Trophoblast cell (in vitro differentiated cells and primary cell): ENCODE data around the gene NPL.
A peak's percentile ranks its signal among the peaks of the same experiment; 100 is the strongest.

Source experiments
- DNase-seq, 2 donors: peaks; one replicate each; pipeline ENCODE4 v3.0.0-alpha.2; 2016
- H2AFZ ChIP-seq: 2 replicates; pipeline ENCODE4 v1.6.1; 2013; ENCODE audit warnings: low read length, moderate library complexity, mild to moderate bottlenecking; ENCODE audit not compliant: insufficient read depth, poor library complexity
- H2AK5ac ChIP-seq: 2 replicates; pipeline ENCODE4 v1.6.1; 2013; ENCODE audit warnings: mild to moderate bottlenecking, low read length
- H2BK120ac ChIP-seq: 2 replicates; pipeline ENCODE4 v1.6.1; 2013; ENCODE audit warnings: low read length, mild to moderate bottlenecking, moderate library complexity; ENCODE audit not compliant: insufficient read depth, poor library complexity
- H2BK12ac ChIP-seq: 2 replicates; pipeline ENCODE4 v1.6.1; 2013; ENCODE audit warnings: mild to moderate bottlenecking, low read length, moderate library complexity
- H2BK5ac ChIP-seq: 2 replicates; pipeline ENCODE4 v1.6.1; 2013; ENCODE audit warnings: low read length, low read depth, moderate library complexity, mild to moderate bottlenecking; ENCODE audit not compliant: poor library complexity
- H3K14ac ChIP-seq: 2 replicates; pipeline ENCODE4 v1.6.1; 2013; ENCODE audit warnings: mild to moderate bottlenecking, low read length
- H3K18ac ChIP-seq: 2 replicates; pipeline ENCODE4 v1.6.1; 2013; ENCODE audit warnings: mild to moderate bottlenecking, low read length
- H3K23ac ChIP-seq: 2 replicates; pipeline ENCODE4 v1.6.1; 2013; ENCODE audit warnings: low read length
- H3K27ac ChIP-seq: 2 replicates; pipeline ENCODE4 v1.5.1; 2013; ENCODE audit warnings: low read depth, mild to moderate bottlenecking, inconsistent platforms, low read length, moderate library complexity
- H3K27me3 ChIP-seq: 2 replicates; pipeline ENCODE4 v1.6.1; 2013; ENCODE audit warnings: inconsistent platforms, mild to moderate bottlenecking, low read length, moderate library complexity; ENCODE audit not compliant: insufficient read depth
- H3K36me3 ChIP-seq, 2 experiments: 1 replicate in 1 of 2; 2 replicates in 1 of 2; pipeline ENCODE4 v1.6.1; 2013; ENCODE audit warnings: low read length in 2 of 2, mild to moderate bottlenecking in 2 of 2, moderate library complexity in 1 of 2; ENCODE audit not compliant: insufficient read depth in 2 of 2, control insufficient read depth in 1 of 2
- H3K4ac ChIP-seq: 2 replicates; pipeline ENCODE4 v1.6.1; 2013; ENCODE audit warnings: low read depth, mild to moderate bottlenecking, low read length, moderate library complexity
- H3K4me1 ChIP-seq, 2 experiments: 1 replicate in 1 of 2; 2 replicates in 1 of 2; pipeline ENCODE4 v1.6.1; 2013; ENCODE audit warnings: low read length in 2 of 2, mild to moderate bottlenecking in 2 of 2, moderate library complexity in 1 of 2; ENCODE audit not compliant: insufficient read depth in 2 of 2, control insufficient read depth in 1 of 2
- H3K4me2 ChIP-seq: 2 replicates; pipeline ENCODE4 v1.6.1; 2013; ENCODE audit warnings: inconsistent platforms, mild to moderate bottlenecking, low read length, moderate library complexity
- H3K4me3 ChIP-seq: 2 replicates; pipeline ENCODE4 v1.5.1; 2013; ENCODE audit warnings: mild to moderate bottlenecking, low read depth, low read length, inconsistent platforms
- H3K79me1 ChIP-seq: one replicate; pipeline ENCODE4 v1.6.1; 2013; ENCODE audit warnings: low read length
- H3K79me2 ChIP-seq: 2 replicates; pipeline ENCODE4 v1.6.1; 2013; ENCODE audit warnings: low read length, mild to moderate bottlenecking; ENCODE audit not compliant: control insufficient read depth, insufficient read depth, poor library complexity
- H3K9ac ChIP-seq: 2 replicates; pipeline ENCODE4 v1.6.1; 2013; ENCODE audit warnings: mild to moderate bottlenecking, low read length
- H3K9me3 ChIP-seq: 2 replicates; pipeline ENCODE4 v1.6.1; 2013; ENCODE audit warnings: low read depth, mild to moderate bottlenecking, control low read depth, inconsistent platforms, low read length; ENCODE audit not compliant: insufficient read depth
- H4K12ac ChIP-seq: 2 replicates; pipeline ENCODE4 v1.6.1; 2013; ENCODE audit warnings: low read depth, mild to moderate bottlenecking, low read length, moderate library complexity
- H4K8ac ChIP-seq: 2 replicates; pipeline ENCODE4 v1.6.1; 2013; ENCODE audit warnings: low read depth, mild to moderate bottlenecking, low read length, moderate library complexity
- H4K91ac ChIP-seq: one replicate; pipeline ENCODE4 v1.6.1; 2013; ENCODE audit warnings: low read depth, mild to moderate bottlenecking, low read length, moderate library complexity
- WGBS: extraction: QIAGEN DNeasy Blood & Tissue Kit; methylation state at CpG from one replicate; pipeline ENCODE4 v1.1.7; 2013; ENCODE audit warnings: missing lambda C conversion rate; ENCODE audit not compliant: insufficient read length, insufficient coverage; ENCODE audit errors: extremely low coverage; 5-methylcytosine and 5-hydroxymethylcytosine counted together

Gene NPL

GRCh38 chr1:182754087-182754486, 35.5 kb upstream of the NPL start:
- peak overlapping the region; percentile 16 for H4K91ac ChIP-seq
- no peaks in the 10 kb centered on the region for H3K36me3 ChIP-seq
- no peak overlapping the region for H2BK5ac ChIP-seq
- H3K79me1 ChIP-seq = peaks cover 2% of the 10 kb centered on the region
- no peak overlapping the region for H2BK120ac ChIP-seq
- WGBS = no CpG with 5 or more reads among the region's 7 CpGs
- peaks cover 4 to 6% of the 10 kb centered on the region in 2 experiments for H3K4me1 ChIP-seq
- no peak overlapping the region for H2BK12ac ChIP-seq
- H3K18ac ChIP-seq = no peak overlapping the region
- no peak for DNase-seq
- no peak overlapping the region for H3K27ac ChIP-seq
- no peak overlapping the region for H4K12ac ChIP-seq
- H2AFZ ChIP-seq = no peak overlapping the region
- no peak overlapping the region for H3K4me3 ChIP-seq
- H3K4me2 ChIP-seq = no peak overlapping the region
- H3K27me3 ChIP-seq = no peaks in the 10 kb centered on the region
- H3K9me3 ChIP-seq = no peaks in the 10 kb centered on the region
- no peak overlapping the region for H3K14ac ChIP-seq
- peaks cover 2% of the 10 kb centered on the region for H3K79me2 ChIP-seq
- no peak overlapping the region for H3K9ac ChIP-seq
- no peak overlapping the region for H2AK5ac ChIP-seq
- H3K23ac ChIP-seq = no peak overlapping the region
- no peak overlapping the region for H3K4ac ChIP-seq
- H4K8ac ChIP-seq = no peak overlapping the region

GRCh38 chr1:182754543-182755314, 34.8 kb upstream of the NPL start:
- WGBS = no CpG with 5 or more reads among the region's 4 CpGs
- no peaks in the 10 kb centered on the region for H3K27me3 ChIP-seq
- H3K4me3 ChIP-seq = no peak overlapping the region
- no peak overlapping the region for H2AFZ ChIP-seq
- H3K4me1 ChIP-seq = peaks cover 4 to 6% of the 10 kb centered on the region in 2 experiments
- no peak overlapping the region for H3K27ac ChIP-seq
- H3K79me2 ChIP-seq = peaks cover 2% of the 10 kb centered on the region
- no peak overlapping the region for H2AK5ac ChIP-seq
- no peak overlapping the region for H4K12ac ChIP-seq
- H3K79me1 ChIP-seq = peaks cover 2% of the 10 kb centered on the region
- no peak overlapping the region for H3K9ac ChIP-seq
- no peaks in the 10 kb centered on the region for H3K36me3 ChIP-seq
- no peak overlapping the region for H3K23ac ChIP-seq
- no peak overlapping the region for H2BK120ac ChIP-seq
- H3K4ac ChIP-seq = no peak overlapping the region
- no peak overlapping the region for H3K18ac ChIP-seq
- DNase-seq = peak in 1 of 2 donors; percentile 55
- no peak overlapping the region for H3K4me2 ChIP-seq
- no peak overlapping the region for H2BK12ac ChIP-seq
- no peak overlapping the region for H3K14ac ChIP-seq
- no peak overlapping the region for H4K8ac ChIP-seq
- no peak overlapping the region for H4K91ac ChIP-seq
- H2BK5ac ChIP-seq = no peak overlapping the region
- no peaks in the 10 kb centered on the region for H3K9me3 ChIP-seq

- no peak overlapping the region for H2BK5ac ChIP-seq
- H4K8ac ChIP-seq = no peak overlapping the region
- no peak overlapping the region for H3K4me2 ChIP-seq
- H3K79me1 ChIP-seq = peaks cover 2% of the 10 kb centered on the region
- H3K18ac ChIP-seq = no peak overlapping the region
- no peak overlapping the region for H4K91ac ChIP-seq
- no peak overlapping the region for H3K9ac ChIP-seq
- no peak overlapping the region for H4K12ac ChIP-seq
- H3K79me2 ChIP-seq = peaks cover 2% of the 10 kb centered on the region
- no peak overlapping the region for H3K14ac ChIP-seq
- H2AK5ac ChIP-seq = no peak overlapping the region
- no peak for DNase-seq
- H3K23ac ChIP-seq = no peak overlapping the region
- H2BK12ac ChIP-seq = no peak overlapping the region
- no peak overlapping the region for H2AFZ ChIP-seq
- no peaks in the 10 kb centered on the region for H3K27me3 ChIP-seq
- H2BK120ac ChIP-seq = no peak overlapping the region
- no peaks in the 10 kb centered on the region for H3K36me3 ChIP-seq
- no peak overlapping the region for H3K27ac ChIP-seq
- H3K9me3 ChIP-seq = no peaks in the 10 kb centered on the region
- peaks cover 4 to 6% of the 10 kb centered on the region in 2 experiments for H3K4me1 ChIP-seq
- no peak overlapping the region for H3K4me3 ChIP-seq
- H3K4ac ChIP-seq = no peak overlapping the region
Measured at GRCh38 chr1:182755632-182756031, 33.9 kb upstream of the NPL start.

- Histone ChIP-seq H3K79me2 (peaks cover 2% of the 10 kb centered on the region), H3K14ac (no peak overlapping the region), H3K4me2 (no peak overlapping the region), H3K9me3 (peaks cover 2% of the 10 kb centered on the region), H3K79me1 (peaks cover 2% of the 10 kb centered on the region), H3K27ac (no peak overlapping the region), H3K27me3 (no peaks in the 10 kb centered on the region), H4K91ac (no peak overlapping the region), H2BK120ac (no peak overlapping the region), H3K23ac (no peak overlapping the region), H3K4ac (no peak overlapping the region), H2AK5ac (no peak overlapping the region), H3K18ac (no peak overlapping the region), H2AFZ (no peak overlapping the region), H3K9ac (no peak overlapping the region), H4K12ac (no peak overlapping the region), H4K8ac (no peak overlapping the region), H3K36me3 (no peaks in the 10 kb centered on the region), H3K4me3 (no peak overlapping the region), H3K4me1 (peaks cover 4 to 6% of the 10 kb centered on the region in 2 experiments), H2BK5ac (no peak overlapping the region), H2BK12ac (no peak overlapping the region)
- no peak for DNase-seq
Measured at GRCh38 chr1:182756423-182756822, 33.1 kb upstream of the NPL start.
